K562 (cell line): ENCODE results near the gene HES5. TPM values are rescaled to one million over a fixed set of nuclear protein-coding genes. Genes with fewer than 3 reads are reported as not detected.

Source experiments
- ATAC-seq: fragments of 200-7000 bp; cut with Tn5 transposase; 3 replicates; pipeline ENCODE4 v1.9.1; 2020; ENCODE audit warnings: moderate library complexity
- BruUV-seq: library from RNA; stranded (reverse); fragments of 400-500 nt; replicated peaks from 2 replicates; lab custom pipeline; 2021; lab: Mats Ljungman, UMichigan
- CTCF ChIA-PET: fragments of 300-600 bp; formaldehyde crosslinking; extraction: SDS; loops from one replicate; lab custom pipeline; 2021; ENCODE audit warnings: low intra/inter-chr PET ratio; lab: Yijun Ruan, JAX
- POLR2A ChIA-PET: fragments of 300-600, 350-650 bp; sonication (Branson Sonifier 250); formaldehyde crosslinking; extraction: SDS; loops from one replicate; lab custom pipeline; 2021; ENCODE audit warnings: antibody characterized with exemption, inconsistent platforms; lab: Yijun Ruan, JAX
- DNase-seq, 4 experiments: peaks; one replicate each; pipeline versions ENCODE4 v3.0.0 to v3.0.0-alpha.2; 2011 to 2018; ENCODE audit warnings: low spot score in 3 of 4, mixed read lengths in 3 of 4; ENCODE audit errors: extremely low read depth in 1 of 4
- FAIRE-seq: peaks from 2 replicates; lab custom pipeline; 2011; peaks lifted over from hg19 to GRCh38; lab: Jason Lieb, UNC
- H2AFZ ChIP-seq: 2 replicates; pipeline ENCODE4 v1.6.0; 2011; ENCODE audit warnings: low read depth, low read length, control low read depth, inconsistent platforms
- H3K27ac ChIP-seq: fragments of 200-600 bp; 3 replicates; pipeline ENCODE4 v1.8.0; 2011; ENCODE audit warnings: low read depth, mild to moderate bottlenecking, control low read depth, inconsistent platforms, low read length, moderate library complexity, mixed read lengths; ENCODE audit errors: extremely low read depth
- H3K27me3 ChIP-seq, 2 experiments: fragments of 300-600 bp in 1 of 2; 2 replicates in 1 of 2; 3 replicates in 1 of 2; pipeline versions ENCODE4 v1.6.0 to v1.8.0; 2011; ENCODE audit warnings: inconsistent platforms in 2 of 2, low read length in 2 of 2, mild to moderate bottlenecking in 1 of 2, mixed read lengths in 1 of 2, moderate library complexity in 1 of 2; ENCODE audit not compliant: control insufficient read depth in 2 of 2, insufficient read depth in 2 of 2
- H3K36me3 ChIP-seq: fragments of 300-600 bp; 3 replicates; pipeline ENCODE4 v1.8.0; 2011; ENCODE audit warnings: mild to moderate bottlenecking, low read length, inconsistent platforms; ENCODE audit not compliant: control insufficient read depth, insufficient read depth
- H3K4me1 ChIP-seq, 2 experiments: fragments of 200-600 bp in 1 of 2; replicated peaks in 1 of 2; 2 replicates in 1 of 2; 3 replicates in 1 of 2; pipeline versions ENCODE4 v1.5.1 to v1.8.0; 2011; ENCODE audit warnings: inconsistent platforms in 2 of 2, low read length in 2 of 2, mild to moderate bottlenecking in 1 of 2, mixed read lengths in 1 of 2, moderate library complexity in 1 of 2; ENCODE audit not compliant: control insufficient read depth in 2 of 2, insufficient read depth in 2 of 2
- H3K4me2 ChIP-seq: 2 replicates; pipeline ENCODE4 v1.6.1; 2011; ENCODE audit warnings: low read length, control low read depth, inconsistent platforms, mixed read lengths; ENCODE audit not compliant: insufficient read depth
- H3K4me3 ChIP-seq: fragments of 200-600 bp; sonication (generic), shearing (Covaris generic); 2 replicates; pipeline ENCODE4 v1.5.1; 2016; ENCODE audit warnings: control low read depth, inconsistent platforms
- H3K79me2 ChIP-seq: fragments of 200-600 bp; 3 replicates; pipeline ENCODE4 v1.8.0; 2011; ENCODE audit warnings: low read length, inconsistent platforms; ENCODE audit not compliant: control insufficient read depth, insufficient read depth
- H3K9ac ChIP-seq, 2 experiments: 2 replicates each; pipeline versions ENCODE4 v1.6.0 to v1.6.1; 2011; ENCODE audit warnings: low read depth in 2 of 2, low read length in 2 of 2, control low read depth in 1 of 2, inconsistent platforms in 1 of 2, mild to moderate bottlenecking in 1 of 2, mixed read lengths in 1 of 2; ENCODE audit not compliant: insufficient read depth in 1 of 2
- H3K9me1 ChIP-seq: one replicate; pipeline ENCODE4 v1.6.0; 2011; ENCODE audit warnings: inconsistent platforms, mild to moderate bottlenecking, low read length, moderate library complexity; ENCODE audit not compliant: control insufficient read depth, insufficient read depth
- H3K9me3 ChIP-seq: replicated peaks from 2 replicates; pipeline ENCODE4 v1.5.1; 2011; ENCODE audit warnings: low read depth, low read length, inconsistent platforms; ENCODE audit not compliant: control insufficient read depth, insufficient read depth
- H4K20me1 ChIP-seq: replicated peaks from 2 replicates; pipeline ENCODE4 v1.6.1; 2011; ENCODE audit warnings: low read length, inconsistent platforms, mixed read lengths; ENCODE audit not compliant: control insufficient read depth, insufficient read depth
- ARID2 ChIP-seq: fragments of 450-650 bp; IDR thresholded peaks from 2 replicates; pipeline ENCODE4 v1.6.1; 2017; ENCODE audit warnings: antibody characterized with exemption, mild to moderate bottlenecking
- ATF3 ChIP-seq, 2 experiments: fragments of 450-650 bp in 1 of 2; sonication (generic) in 1 of 2; formaldehyde crosslinking in 1 of 2; IDR thresholded peaks in 1 of 2; conservative IDR thresholded peaks in 1 of 2; 2 replicates each; pipeline versions ENCODE4 v1.6.1 to v1.8.1; 2016 to 2023; ENCODE audit warnings: mild to moderate bottlenecking in 2 of 2, moderate library complexity in 2 of 2, inconsistent platforms in 1 of 2, missing genetic modification reagents in 1 of 2
- CEBPG ChIP-seq, 3 experiments: fragments of 200-800 bp in 1 of 3; sonication (Bioruptor generic) in 1 of 3; sonication (generic) in 1 of 3; formaldehyde crosslinking in 1 of 3; IDR thresholded peaks in 2 of 3; conservative IDR thresholded peaks in 1 of 3; 2 replicates each; pipeline versions ENCODE4 v1.6.1 to v1.8.0; 2016 to 2022; ENCODE audit warnings: missing compliant biosample characterization in 2 of 3, missing genetic modification characterization in 2 of 3, mild to moderate bottlenecking in 1 of 3, missing genetic modification reagents in 1 of 3
- HOXB6 ChIP-seq: fragments of 250-450 bp; sonication (Bioruptor Pico); IDR thresholded peaks from 2 replicates; pipeline ENCODE4 v1.5.1; 2022; ENCODE audit warnings: mild to moderate bottlenecking, borderline replicate concordance
- IRF9 ChIP-seq: fragments of 450-650 bp; IDR thresholded peaks from 2 replicates; pipeline ENCODE4 v1.6.1; 2016; ENCODE audit warnings: missing biosample characterization, missing genetic modification characterization
- KHSRP ChIP-seq: fragments of 450-650 bp; IDR thresholded peaks from 2 replicates; pipeline ENCODE4 v1.6.1; 2017
- L3MBTL2 ChIP-seq: fragments of 450-650 bp; IDR thresholded peaks from 2 replicates; pipeline ENCODE4 v1.6.1; 2016; ENCODE audit warnings: mild to moderate bottlenecking, moderate library complexity
- MYBL2 ChIP-seq, 2 experiments: fragments of 450-650 bp in 1 of 2; sonication (generic) in 1 of 2; formaldehyde crosslinking in 1 of 2; IDR thresholded peaks; 2 replicates each; pipeline versions ENCODE4 v1.6.1 to v1.8.1; 2017 to 2022; ENCODE audit warnings: borderline replicate concordance in 1 of 2, inconsistent platforms in 1 of 2, low read depth in 1 of 2, mild to moderate bottlenecking in 1 of 2, missing genetic modification reagents in 1 of 2, moderate library complexity in 1 of 2
- NONO ChIP-seq, 2 experiments: fragments of 200-400 bp in 1 of 2; fragments of 450-650 bp in 1 of 2; formaldehyde crosslinking in 1 of 2; IDR thresholded peaks; 2 replicates each; pipeline ENCODE4 v1.6.1; 2017; ENCODE audit warnings: low read depth in 2 of 2, mild to moderate bottlenecking in 2 of 2, moderate library complexity in 2 of 2, low read length in 1 of 2
- RBFOX2 ChIP-seq: fragments of 200-400 bp; formaldehyde crosslinking; IDR thresholded peaks from 2 replicates; pipeline ENCODE4 v1.6.1; 2017; ENCODE audit warnings: low read depth, mild to moderate bottlenecking, low read length, moderate library complexity
- THRAP3 ChIP-seq: fragments of 450-650 bp; IDR thresholded peaks from 2 replicates; pipeline ENCODE4 v1.6.1; 2016; ENCODE audit warnings: mild to moderate bottlenecking, inconsistent platforms, borderline replicate concordance
- ZNF609 ChIP-seq: sonication (generic); formaldehyde crosslinking; IDR thresholded peaks from 2 replicates; pipeline ENCODE4 v1.8.1; 2023; ENCODE audit warnings: missing genetic modification reagents, mild to moderate bottlenecking, borderline replicate concordance
- ZNF75A ChIP-seq: fragments of 450-650 bp; formaldehyde crosslinking; IDR thresholded peaks from 2 replicates; pipeline ENCODE4 v1.4.0; 2020; ENCODE audit warnings: mild to moderate bottlenecking
- WGBS: fragments of 100-300 bp; shearing (Covaris generic); methylation state at CpG from one replicate; pipeline ENCODE4 v1.1.6; 2016; ENCODE audit warnings: low coverage, mixed read lengths; ENCODE audit not compliant: insufficient coverage; ENCODE audit errors: missing lambda C conversion rate; 5-methylcytosine and 5-hydroxymethylcytosine counted together
- in situ Hi-C: fragments of 300-500 bp; cut with MboI; formaldehyde crosslinking; loops from 4 replicates; pipeline ENCODE4 v1.15.0; 2018; ENCODE audit warnings: inconsistent platforms, mixed read lengths
- intact Hi-C: fragments of 100-400 bp; cut with micrococcal nuclease; formaldehyde crosslinking; loops from 2 replicates; pipeline ENCODE4 v1.14.2; 2022
- polyA plus RNA-seq, 8 experiments: library from polyadenylated mRNA; depleted of rRNA in 4 of 8; stranded (reverse) in 5 of 8; unstranded in 3 of 8; fragments of >200 nt; fragmentation: Nextera tagmentation in 2 of 8; fragmentation: Illumina TruSeq in 1 of 8; extraction: Ambion mirVana in 2 of 8; extraction: Trizol in 1 of 8; gene quantifications; 2 replicates each; pipeline versions ENCODE4 v1.2.1 to v1.2.3, GENCODE V29; 2011 to 2014; ENCODE audit warnings: inconsistent platforms in 1 of 8, missing spikeins in 1 of 8
- total RNA-seq, 7 experiments: library from RNA; depleted of rRNA in 6 of 7; stranded (reverse); fragments of >200 nt in 6 of 7; fragmentation: Illumina TruSeq in 2 of 7; extraction: Trizol in 2 of 7; gene quantifications; 2 replicates each; pipeline versions ENCODE4 v1.2.1 to v1.2.3, GENCODE V29; 2011 to 2021; ENCODE audit warnings: low replicate concordance in 1 of 7

The HES5 gene
- total and polyA plus RNA-seq, 9 of the 15 experiments (the other 6 are each of a cell fraction or from before 2014, with no cell fraction given), result not detected

GRCh38 chr1:2523191-2523890 is 6.7 kb downstream of the HES5 start:
- peaks cover 24 to 59% of the 10 kb centered on the region in 2 experiments; a peak in 4 of 5 replicates for H3K4me1 ChIP-seq
- ChIA-PET POLR2A (no interaction called here), CTCF (no interaction called here)
- ATAC-seq (no peak), FAIRE-seq (no peak), DNase-seq (no peak)
- intact Hi-C loops, result no loop called here
- in situ Hi-C loops, result no loop called here
- H3K27me3 ChIP-seq, result no peaks in the 10 kb centered on the region
- H3K4me3 ChIP-seq, result no peak overlapping the region
- H3K36me3 ChIP-seq, result peaks cover 68% of the 10 kb centered on the region
- H2AFZ ChIP-seq, result no peak overlapping the region
- 78% methylated on average over 23 of the region's 32 CpGs for WGBS
- no peaks in the 10 kb centered on the region for H3K9me3 ChIP-seq
- peak overlapping the region in 1 of 2 experiments; percentile 53; a peak in 3 of 4 replicates for H3K9ac ChIP-seq
- H4K20me1 ChIP-seq, result peaks cover 43% of the 10 kb centered on the region
- no peak overlapping the region; the same call in 2 of the 3 replicates for H3K27ac ChIP-seq
- BruUV-seq, result no TSS peak
- H3K4me2 ChIP-seq, result peak overlapping the region; percentile 2; the same call in 1 of the 2 replicates
- peaks cover 47% of the 10 kb centered on the region for H3K79me2 ChIP-seq
- H3K9me1 ChIP-seq, result peaks cover 18% of the 10 kb centered on the region
- TF ChIP-seq NONO (IDR thresholded peaks at IDR 0.05; ENCODE audit: low read depth in 2 of 2, low read length in 1 of 2) (no peak), ATF3 (IDR thresholded peaks at IDR 0.05) (peak; percentile 84), ATF3 (CRISPR knock-in tag; conservative IDR thresholded peaks at IDR 0.05) (no peak), THRAP3 (no peak), ZNF609 (CRISPR knock-in tag) (no peak), HOXB6 (CRISPR knock-in tag) (no peak), L3MBTL2 (no peak), ZNF75A (CRISPR knock-in tag) (no peak), MYBL2 (IDR thresholded peaks at IDR 0.05; ENCODE audit: low read depth) (no peak), MYBL2 (CRISPR knock-in tag; IDR thresholded peaks at IDR 0.05; ENCODE audit: borderline replicate concordance) (no peak), IRF9 (tag) (no peak), CEBPG (CRISPR knock-in tag; IDR thresholded peaks at IDR 0.05) (no peak), CEBPG (tag; conservative IDR thresholded peaks at IDR 0.05 in 1 of 2, IDR thresholded peaks at IDR 0.05 in 1 of 2) (peak in 1 of 2 experiments; percentile 88; a peak in 2 of 4 replicates), KHSRP (no peak), RBFOX2 (peak; percentile 69), ARID2 (no peak)
